Hepatic stellate cell (primary cell): ENCODE measurements around the gene FCRL1.

Experiments
- DNase-seq: peaks from one replicate; pipeline ENCODE4 v3.0.0; 2011; ENCODE audit warnings: low spot score

Gene FCRL1, protein sequence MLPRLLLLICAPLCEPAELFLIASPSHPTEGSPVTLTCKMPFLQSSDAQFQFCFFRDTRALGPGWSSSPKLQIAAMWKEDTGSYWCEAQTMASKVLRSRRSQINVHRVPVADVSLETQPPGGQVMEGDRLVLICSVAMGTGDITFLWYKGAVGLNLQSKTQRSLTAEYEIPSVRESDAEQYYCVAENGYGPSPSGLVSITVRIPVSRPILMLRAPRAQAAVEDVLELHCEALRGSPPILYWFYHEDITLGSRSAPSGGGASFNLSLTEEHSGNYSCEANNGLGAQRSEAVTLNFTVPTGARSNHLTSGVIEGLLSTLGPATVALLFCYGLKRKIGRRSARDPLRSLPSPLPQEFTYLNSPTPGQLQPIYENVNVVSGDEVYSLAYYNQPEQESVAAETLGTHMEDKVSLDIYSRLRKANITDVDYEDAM

DNA sequence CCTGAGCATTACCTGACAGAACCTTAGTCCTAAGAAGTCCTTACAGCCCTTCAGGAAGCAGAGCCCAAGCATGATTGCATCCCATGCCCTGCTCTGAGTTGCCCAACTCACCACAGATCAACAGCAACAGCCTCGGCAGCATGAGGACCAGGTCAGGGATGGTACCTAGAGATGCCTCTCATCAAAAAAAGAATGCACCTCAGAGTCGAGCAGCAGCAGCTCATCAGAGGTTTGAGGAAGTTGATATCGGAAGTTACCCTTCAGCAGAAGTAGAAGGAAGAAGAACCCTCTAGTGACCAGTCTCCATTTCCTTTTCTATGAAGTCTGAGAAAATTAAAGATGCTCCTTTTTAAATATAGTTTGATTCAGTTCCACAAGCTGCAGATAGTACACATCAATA, at the start of gene FCRL1:
Gene FCRL1, minus strand, starts transcription at position 225 of the 400 bp plus-strand sequence. Its CDS starts 83 bp downstream, at position 142.
- DNase-seq: no peak

DNA sequence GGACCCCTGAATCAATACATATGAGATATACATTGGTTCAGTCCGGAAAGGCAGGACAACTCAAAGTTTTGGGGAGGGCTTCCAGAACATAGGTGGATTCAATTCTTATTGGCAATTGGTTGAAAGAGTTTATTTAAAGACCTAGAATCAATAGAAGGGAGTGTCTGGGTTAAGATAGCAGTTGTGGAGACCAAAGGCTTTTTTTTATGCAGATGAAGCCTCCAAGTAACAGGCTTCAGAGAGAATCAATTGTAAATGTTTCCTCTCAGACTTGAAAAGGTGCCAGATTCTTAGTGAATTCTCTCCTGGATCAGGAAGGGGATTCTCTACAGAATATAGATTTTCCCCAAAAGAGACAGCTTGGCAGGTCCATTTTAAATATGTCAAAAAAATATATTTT, 48.7 kb upstream of the FCRL1 start:
- DNase-seq: no peak

DNA sequence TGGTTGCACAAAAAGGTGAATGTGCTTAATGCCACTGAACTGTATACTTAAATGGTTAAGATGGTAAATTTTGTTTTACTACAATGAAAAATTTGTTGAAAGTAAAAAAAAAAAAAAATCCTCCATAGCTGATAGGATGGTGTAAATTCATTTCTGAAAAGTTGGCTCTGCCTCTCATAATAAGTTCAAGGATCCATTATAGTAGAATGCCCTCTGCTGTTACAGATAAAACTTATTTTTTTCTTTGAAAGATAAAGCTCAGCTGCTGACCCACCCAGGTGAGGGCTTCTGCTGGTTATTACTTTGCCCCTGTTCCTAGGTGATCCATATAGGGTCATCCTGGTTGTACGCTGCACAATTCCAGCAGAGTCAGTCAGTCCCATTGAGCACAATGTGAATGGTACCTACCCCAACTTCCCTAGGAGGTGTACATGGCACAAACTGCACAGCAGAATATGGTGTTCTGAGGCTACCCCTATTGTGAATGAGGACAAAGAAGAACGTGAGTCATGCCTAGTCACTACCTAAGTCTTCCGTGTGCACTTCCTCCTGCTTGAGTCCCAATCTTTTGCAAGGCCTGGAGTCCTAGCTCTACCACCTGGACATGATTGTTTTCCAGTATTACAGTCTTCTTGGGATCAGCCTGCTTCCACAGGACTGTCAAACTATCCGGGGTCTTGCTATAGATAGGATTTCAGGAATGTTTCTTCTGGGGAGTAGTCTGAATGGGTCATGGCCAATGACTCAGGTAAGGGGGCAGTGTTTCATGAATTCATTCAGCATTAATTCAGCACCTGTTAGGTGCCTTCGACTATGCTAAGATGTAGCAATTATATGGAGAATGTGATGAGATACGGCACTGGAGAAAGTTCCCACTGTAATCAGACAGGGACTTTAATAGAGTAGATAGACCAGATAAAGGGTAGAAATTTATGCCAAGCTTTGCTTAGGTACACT, 42.5 kb upstream of the FCRL1 start:
- no peak for DNase-seq

DNA sequence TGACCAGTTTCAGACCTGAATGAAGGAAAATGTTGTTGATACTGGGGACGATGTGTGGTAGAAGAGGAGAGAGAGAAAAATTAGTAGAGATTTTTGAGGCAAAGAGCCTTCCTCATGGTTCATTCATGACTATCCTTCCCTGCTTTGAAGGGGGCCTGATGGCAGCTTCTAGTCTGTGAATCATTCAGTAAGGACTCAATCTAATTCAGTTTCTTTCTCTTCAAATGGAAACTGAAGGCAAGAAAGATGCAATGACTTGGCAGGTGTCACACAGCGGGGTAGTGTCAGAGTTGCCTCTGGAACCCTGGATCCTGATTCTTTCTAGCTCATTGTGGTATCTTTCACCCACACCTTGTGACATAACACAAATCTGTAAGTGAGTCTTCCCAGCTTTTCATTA, 36.6 kb upstream of the FCRL1 start:
- DNase-seq: no peak

DNA sequence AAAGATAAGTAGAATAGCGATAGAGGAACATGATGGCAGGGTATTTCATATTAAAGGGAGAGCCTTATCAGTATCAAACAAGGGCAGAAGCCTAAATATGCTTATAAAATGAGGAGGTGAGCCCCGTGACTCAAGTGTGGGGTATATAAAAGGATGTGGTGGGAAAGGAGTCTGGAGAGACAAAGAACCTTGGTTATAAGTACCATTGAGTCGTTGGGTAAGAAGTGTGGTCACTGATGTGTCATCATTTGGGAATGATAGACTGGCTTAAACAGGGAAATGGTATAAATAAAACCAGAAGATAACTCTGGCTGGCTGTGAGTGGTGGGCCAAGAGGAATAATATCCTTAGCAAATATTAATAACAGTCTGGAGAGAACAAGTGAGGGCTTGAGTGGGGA, 32.6 kb upstream of the FCRL1 start:
- no peak for DNase-seq

DNA sequence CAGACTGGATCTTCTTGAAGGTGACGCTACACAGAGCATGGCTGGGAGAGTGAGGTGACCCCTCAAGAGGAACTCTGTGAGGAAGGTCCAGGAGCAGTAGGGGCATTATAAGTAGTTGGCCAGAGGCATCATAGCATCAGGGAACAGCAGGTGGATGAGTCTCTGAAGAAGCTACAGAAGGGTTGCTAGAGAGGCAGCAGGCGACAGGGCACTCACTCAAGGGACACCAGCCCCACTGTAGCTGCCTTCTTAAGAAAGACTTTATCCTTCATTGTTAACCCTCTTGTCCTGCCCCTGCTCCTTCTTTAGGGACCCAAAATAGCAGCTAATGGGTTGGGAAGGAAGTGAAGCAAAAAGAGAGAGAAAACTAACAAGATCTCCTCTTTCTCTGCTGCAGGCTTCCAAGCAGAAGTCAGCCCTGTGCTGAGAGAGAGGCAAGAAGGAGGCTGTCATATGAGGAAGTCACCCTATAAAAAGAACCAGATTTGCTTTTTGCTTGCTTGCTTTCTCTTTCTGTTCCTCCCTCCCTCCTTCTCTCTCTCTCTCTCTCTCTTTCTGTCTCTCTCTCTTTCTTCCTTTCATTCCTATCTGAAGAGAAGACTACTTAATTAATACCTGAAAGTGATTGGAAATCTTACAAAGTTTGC, 29.4 kb upstream of the FCRL1 start:
- DNase-seq: no peak

DNA sequence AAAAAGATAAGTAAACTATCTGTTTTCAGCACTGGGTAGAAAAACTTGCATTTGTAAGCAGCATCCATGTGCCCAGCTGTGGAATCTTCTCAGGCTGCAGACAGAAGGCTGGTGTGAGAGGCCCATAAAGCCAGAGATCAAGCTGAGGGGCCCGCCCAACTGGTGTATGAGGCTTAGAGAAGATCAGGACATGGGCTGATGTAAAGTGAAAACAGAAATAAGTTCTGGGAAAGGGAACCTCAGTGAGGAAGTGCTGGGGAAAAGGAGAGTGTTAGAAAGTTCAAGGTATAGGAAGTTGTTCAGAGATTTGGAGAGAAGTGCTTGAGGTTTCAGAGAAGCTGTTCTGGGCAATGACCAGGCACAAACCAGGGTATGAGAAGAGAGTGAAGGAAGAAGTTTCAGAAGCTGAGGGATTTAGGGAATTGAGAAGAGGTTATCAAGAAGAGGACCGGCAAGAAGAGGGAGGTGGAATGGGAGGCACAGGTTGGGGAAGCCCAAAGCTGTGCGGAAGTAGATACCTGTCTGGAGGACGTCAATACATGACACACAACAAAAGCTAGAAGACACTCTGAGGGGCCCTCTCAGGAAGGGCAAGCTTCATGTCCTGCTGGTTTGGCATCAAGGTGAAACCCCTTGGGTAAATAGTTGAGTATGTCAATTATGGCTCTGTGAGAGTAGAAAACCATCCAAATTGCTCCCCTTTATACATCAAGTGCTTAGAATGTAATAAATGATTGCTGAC, 24.3 kb upstream of the FCRL1 start:
- DNase-seq: no peak

DNA sequence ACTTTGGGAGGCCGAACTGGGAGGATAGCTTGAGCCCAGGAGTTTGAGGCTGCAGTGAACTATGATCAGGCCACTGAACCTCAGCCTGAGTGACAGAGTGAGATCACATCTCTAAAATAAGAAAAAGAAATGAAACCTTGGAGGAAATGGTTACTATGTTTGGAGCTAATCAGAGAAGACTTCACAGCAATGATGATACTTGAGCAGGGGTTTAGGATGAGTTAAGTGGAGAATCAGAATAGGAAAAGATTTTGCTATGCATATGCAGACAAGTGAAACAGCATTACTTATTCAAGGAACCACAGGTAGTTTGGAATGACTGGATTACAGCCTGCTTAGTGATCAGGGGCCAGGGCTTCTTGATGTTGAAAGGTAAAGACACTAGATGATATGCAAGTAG, 23.0 kb upstream of the FCRL1 start:
- no peak for DNase-seq

DNA sequence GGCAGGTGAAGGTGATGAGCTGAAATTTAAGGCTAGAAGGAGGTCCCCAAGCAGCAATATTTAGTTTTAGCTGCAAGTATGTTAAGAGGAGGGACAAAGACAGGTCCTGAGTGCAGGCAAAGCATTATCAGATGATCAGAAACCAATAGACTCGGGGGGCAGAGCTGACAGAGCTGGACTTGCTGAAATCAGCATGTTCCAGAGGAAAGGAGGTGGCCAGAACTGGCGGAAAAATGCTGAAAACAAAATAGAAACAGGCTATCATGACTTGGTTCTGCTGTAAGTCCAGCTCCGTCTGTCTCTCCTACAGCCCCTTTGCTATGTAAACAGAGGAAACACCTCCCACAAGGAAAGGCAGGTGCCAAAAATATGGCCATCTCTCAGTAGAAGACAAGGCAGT, 21.8 kb upstream of the FCRL1 start, which contains the start of gene CD5L:
Gene CD5L, minus strand, starts transcription at position 101 of the 400 bp plus-strand sequence. CDS start 107 bp downstream, outside the sequence.
- no peak for DNase-seq

DNA sequence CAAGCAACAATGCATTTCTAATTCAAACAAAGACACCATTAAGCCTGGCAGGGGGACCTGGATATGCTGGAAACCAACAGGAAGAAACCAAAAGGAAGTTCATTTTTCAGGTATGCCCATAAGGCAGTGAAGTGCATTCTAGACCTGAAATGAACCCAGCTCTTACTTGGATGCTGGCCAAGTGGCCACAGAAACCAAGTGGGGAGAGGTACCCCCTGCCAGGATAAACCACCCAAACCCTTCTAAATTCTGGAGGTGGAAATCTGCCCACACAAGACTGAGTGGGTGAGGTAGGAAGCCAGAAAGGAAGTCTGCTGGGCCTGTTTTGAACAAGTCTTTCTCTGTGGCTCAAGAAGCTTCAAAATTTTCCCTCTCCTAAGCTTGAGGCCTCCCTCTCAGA, 19.0 kb upstream of the FCRL1 start:
- no peak for DNase-seq

DNA sequence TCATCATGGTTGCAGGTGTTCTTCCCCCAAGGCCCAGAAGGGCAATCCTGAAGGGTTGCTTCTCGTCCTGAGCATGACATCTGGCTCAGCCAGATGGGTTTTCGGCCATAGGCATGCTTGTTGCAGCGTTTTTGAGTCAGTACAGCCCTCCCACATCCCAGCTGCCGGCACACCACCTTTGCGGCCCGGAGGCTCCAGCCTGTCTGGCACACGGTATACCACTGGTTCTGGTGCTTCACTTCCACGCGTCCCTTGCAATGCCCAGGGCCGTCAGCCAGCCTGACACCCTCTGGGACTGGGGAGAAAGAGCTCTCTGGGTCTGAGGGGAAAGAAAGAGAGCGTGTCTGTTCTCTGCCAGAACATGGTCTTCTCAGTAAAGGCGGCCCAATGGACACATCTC, 14.5 kb upstream of the FCRL1 start:
- DNase-seq: no peak

DNA sequence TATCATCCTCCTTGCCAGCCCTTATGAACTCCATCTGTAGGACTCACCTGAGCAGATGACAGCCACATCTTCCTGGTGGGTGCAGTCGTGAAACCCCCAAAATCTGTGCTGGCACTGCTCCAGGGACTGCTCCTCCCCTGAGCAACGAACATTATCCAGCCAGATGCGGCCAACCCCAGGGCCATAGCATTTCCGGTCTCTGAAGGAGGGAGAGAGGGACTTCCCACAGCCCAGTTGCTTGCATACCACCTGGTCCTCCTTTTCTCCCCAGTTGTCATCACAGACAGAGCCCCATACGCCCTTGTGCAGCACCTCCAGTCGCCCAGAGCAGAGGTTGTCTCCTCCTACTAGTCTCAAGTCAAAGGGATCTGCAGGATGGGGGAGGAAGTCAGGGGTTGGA, 13.2 kb upstream of the FCRL1 start:
- DNase-seq: no peak

DNA sequence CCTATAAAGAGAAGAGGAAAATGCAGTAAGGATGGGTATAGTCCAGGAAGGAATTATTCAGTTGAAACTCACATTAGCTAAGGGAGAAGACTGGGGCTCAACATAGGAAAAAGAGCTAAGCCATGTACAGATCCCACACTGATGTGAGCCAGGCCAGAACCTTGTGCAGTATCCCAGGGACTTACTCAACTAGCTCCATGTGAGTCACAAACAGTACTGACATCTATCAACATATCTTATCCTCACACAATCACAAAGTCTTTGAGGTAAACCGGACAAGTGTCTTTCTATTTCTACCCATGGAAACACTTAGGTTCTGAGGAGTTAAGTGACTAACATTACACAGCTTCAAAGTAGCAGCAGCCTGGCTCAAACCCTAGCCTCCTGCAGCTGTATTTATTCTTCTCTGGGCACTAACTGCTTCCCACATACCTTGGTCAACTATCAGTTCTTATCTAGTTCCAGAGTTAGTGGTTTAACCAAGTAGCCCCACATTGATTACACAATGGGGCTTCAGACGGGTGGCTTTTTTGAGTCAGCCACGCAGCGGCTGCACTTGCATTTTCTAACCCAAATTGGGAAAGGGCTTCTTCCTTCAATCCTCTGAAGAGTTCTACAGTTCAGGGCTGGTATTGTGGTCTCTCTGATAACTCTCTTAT, 12.2 kb upstream of the FCRL1 start:
- DNase-seq: no peak

DNA sequence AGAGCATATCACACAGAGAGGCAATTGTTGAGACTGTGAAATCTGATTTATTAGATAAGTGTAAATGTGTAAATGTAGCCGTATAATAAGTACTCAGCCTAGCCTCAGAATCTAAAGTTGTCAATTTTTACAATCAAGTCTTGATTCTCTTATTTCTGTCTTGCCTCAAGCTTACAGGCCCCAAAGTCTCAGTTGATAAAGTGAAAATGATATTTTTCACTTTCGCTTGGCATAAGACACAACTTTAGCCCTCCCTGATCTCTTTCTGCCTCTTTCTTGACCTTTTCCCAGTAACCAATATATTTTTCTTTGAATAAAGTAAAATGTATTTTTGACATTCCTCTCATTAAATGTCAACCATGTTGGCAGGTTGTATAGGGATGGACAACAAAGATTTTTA, 11.0 kb upstream of the FCRL1 start:
- DNase-seq: no peak

DNA sequence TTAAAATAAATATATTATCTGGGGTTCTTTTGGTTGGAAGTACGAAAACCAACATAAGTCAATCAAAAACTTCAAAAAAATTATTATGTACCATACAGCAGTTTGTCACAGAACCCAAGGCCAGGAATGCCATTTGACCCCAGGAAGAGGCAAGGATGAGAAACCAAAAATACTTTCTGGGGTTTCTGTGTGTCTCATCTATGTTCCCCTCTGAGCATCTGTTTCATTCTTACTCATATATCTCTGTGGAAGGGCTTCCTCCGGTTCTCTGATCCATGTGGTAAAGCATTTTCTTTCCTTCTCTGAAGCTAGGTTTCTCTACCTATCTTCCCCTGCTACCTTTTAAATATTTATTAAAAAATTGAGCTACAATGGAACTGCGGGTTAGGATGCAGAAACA, 9.8 kb upstream of the FCRL1 start:
- DNase-seq: no peak

DNA sequence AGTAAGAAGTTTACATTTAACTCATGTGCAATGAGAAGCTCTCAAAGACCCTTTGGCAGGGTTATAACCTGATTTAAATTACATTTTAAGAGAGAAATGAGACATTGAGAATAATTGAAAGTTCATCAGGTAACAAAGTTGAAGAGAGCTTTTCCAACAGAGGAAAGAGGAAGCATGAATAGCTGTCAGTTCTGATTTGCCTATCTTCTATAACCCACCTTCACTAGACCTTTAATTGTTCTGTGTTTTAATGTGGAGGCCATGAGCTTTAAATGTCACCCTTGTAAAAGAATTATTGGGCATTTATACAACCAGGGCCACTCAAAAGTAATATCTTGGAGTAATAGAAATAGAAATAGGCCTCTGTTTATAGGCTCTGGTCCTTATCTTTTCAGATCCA, 9.3 kb upstream of the FCRL1 start:
- DNase-seq: no peak

DNA sequence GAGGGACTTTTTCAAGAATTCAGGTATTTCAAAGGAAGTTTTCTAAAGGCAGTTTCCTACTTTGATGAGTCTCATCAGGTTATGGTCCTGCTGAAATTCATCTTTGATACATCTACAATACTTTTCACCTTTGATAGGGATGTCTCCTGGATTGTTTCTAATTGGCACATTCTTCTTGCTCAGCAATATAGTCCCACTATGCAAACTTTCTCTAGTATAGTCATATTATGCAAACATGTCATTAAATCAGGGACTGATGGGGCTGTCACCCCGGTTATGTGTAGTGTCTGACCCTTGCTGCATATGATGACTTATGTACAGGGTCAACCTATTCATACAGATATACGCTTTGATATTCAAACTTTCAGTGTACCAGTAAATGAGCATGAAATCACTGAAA, 379 bp upstream of the FCRL1 start:
- DNase-seq: no peak

DNA sequence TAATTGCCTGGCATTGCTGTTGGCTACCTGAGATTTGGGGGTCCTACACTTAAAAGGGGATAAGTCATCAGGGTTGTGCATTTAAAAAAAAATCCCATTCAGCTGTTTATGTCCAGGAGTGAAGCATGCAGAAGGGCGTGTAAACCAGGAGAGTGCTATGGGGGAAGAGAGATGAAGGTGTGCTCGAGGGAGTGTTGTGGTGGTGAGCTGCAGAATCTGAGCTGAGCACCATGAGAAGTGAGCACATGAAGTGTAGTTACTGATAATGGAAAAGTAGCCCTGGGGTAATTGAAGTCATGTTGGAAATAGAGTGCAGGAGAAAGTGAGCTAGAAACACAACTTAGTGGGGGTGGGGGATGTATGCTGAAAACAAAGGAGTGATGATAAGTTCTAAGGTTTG, 705 bp downstream of the FCRL1 start:
- DNase-seq: no peak

DNA sequence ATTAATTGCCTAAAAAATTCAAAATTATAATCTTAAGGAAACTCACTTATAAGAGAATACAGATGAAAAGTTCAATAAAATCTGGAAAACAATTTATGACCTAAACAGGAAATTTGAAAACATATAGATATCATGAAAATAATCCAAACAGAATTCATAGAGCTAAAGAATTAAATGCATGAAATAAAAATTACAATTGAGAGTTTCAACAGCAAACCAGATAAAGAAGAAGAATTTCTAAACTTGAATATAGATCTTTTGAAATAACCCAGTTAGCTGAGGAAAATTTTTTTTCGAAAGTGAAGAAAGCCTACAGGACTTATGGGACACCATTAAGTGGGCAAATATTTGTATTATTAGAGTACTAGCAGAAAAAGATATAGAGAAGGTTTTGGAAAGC, 6.7 kb downstream of the FCRL1 start:
- no peak for DNase-seq

DNA sequence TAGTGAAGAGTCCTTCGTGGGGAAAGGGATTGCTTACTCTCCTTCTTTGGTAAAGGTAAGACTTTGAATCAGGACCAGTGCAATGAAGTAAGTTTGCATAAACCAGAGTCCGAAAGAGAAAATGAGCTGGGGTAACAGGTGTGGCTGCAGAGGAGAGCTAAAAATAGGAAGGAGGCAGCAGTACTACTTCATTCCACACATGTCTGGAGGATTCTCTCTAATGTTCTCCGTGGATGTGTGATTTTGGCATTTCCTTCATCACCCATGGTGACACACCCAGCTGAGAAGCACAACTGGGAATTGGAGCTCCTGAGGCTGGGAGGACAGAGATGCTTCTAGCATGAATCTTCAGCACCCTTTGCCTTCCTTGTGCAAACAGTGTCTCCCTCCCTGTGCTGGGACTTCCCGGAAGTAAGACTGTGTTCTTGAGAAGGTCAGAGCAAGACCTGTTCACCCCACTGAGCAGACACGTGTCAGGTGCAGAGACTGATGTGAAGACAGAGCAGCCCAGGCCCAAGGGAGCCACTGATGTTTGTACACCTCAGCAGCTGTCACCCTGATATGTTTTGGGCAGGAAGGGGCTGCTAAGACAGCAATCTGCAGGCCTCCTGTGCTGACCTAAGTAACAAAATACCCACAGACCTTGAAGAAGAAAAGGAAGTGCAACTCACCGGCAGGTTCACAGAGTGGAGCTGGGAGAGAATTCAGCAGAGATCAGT, 13.3 kb downstream of the FCRL1 start:
- DNase-seq: no peak

DNA sequence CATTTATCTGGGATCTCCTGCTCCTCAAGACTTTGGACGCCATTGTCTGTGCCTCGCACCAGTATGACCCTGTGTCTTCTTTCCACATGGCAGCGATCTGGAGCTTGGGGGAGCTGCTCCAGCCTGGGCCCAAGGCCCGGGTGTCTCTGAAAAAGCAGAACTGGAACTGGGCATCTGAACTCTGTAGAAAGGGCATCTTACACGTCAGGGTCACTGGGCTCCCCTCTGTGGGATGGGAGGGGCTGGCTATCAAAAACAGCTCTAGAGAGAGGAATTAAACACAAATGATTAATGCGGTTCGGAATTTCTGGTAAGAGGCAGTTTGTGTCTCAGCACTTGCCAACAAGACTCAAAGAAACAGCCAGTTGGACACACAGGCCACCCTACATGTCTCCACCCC, 16.1 kb downstream of the FCRL1 start:
- no peak for DNase-seq
